ENCODE measurements around the gene LARGE1.

DNA sequence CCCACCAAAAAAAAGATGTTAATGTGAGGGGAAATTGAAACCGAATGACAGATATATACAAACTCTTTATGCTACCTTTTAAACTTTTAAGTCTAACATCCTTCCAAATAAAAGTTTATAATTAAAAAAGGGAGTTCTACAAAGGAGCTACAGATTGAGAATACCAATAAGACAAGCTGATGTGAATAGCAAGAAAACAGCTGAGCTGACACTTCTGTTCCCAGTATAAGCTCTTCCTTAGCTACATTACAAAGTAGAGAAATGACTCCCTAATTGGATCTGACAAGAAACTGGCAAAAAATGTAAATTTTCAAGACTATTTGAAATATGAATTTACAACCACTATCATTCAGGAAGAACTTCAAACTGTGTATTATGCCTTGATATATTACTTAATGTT, 567.5 kb downstream of the LARGE1 start:
- TF ChIP-seq, protein P1, sequence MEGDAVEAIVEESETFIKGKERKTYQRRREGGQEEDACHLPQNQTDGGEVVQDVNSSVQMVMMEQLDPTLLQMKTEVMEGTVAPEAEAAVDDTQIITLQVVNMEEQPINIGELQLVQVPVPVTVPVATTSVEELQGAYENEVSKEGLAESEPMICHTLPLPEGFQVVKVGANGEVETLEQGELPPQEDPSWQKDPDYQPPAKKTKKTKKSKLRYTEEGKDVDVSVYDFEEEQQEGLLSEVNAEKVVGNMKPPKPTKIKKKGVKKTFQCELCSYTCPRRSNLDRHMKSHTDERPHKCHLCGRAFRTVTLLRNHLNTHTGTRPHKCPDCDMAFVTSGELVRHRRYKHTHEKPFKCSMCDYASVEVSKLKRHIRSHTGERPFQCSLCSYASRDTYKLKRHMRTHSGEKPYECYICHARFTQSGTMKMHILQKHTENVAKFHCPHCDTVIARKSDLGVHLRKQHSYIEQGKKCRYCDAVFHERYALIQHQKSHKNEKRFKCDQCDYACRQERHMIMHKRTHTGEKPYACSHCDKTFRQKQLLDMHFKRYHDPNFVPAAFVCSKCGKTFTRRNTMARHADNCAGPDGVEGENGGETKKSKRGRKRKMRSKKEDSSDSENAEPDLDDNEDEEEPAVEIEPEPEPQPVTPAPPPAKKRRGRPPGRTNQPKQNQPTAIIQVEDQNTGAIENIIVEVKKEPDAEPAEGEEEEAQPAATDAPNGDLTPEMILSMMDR (IDR thresholded peaks at IDR 0.05): no peak
- no peak for TF ChIP-seq POLR2AphosphoS5 (IDR thresholded peaks at IDR 0.05; ENCODE audit: insufficient read depth in 1 of 2, low read depth in 1 of 2)
